Neural progenitor cell (in vitro differentiated cells): ENCODE data around the gene ACVR1C. TPM values are rescaled to one million over a fixed set of nuclear protein-coding genes. Genes with fewer than 3 reads are reported as not detected.
A peak's percentile ranks its signal among the peaks of the same experiment; 100 is the strongest.
"Not testable (repeated sequence)": the region's sequence is repeated elsewhere in the genome, so short reads cannot be mapped to it uniquely, and the experiment has no call there.

Experiments used
- DNase-seq: peaks from one replicate; pipeline ENCODE4 v3.0.0-alpha.2; 2016; ENCODE audit warnings: low spot score
- H2AFZ ChIP-seq: fragments of 200-600 bp; sonication (generic); replicated peaks from 2 replicates; pipeline ENCODE4 v1.6.1; 2016; ENCODE audit warnings: antibody characterized with exemption
- H3F3A ChIP-seq: fragments of 200-600 bp; sonication (generic); 2 replicates; pipeline ENCODE4 v1.6.1; 2016; ENCODE audit warnings: antibody characterized with exemption, low read depth
- H3K27ac ChIP-seq: fragments of 200-600 bp; sonication (generic); 2 replicates; pipeline ENCODE4 v1.5.1; 2016; ENCODE audit warnings: mild to moderate bottlenecking
- H3K27me3 ChIP-seq: fragments of 200-600 bp; sonication (generic); 2 replicates; pipeline ENCODE4 v1.6.1; 2016; ENCODE audit warnings: mild to moderate bottlenecking, moderate library complexity
- H3K36me3 ChIP-seq: fragments of 200-600 bp; sonication (generic); 2 replicates; pipeline ENCODE4 v1.5.1; 2016
- H3K4me1 ChIP-seq: fragments of 200-600 bp; sonication (generic); 2 replicates; pipeline ENCODE4 v1.6.1; 2016; ENCODE audit warnings: mixed run types
- H3K4me2 ChIP-seq: fragments of 200-600 bp; sonication (generic); 2 replicates; pipeline ENCODE4 v1.6.1; 2016
- H3K4me3 ChIP-seq: fragments of 200-600 bp; sonication (generic); 2 replicates; pipeline ENCODE4 v1.5.1; 2016
- H3K79me2 ChIP-seq: fragments of 200-600 bp; sonication (generic); 2 replicates; pipeline ENCODE4 v1.6.1; 2016; ENCODE audit warnings: low read depth
- H3K9ac ChIP-seq: fragments of 200-600 bp; sonication (generic); 2 replicates; pipeline ENCODE4 v1.6.1; 2016
- H3K9me3 ChIP-seq: fragments of 200-600 bp; sonication (generic); 2 replicates; pipeline ENCODE4 v1.5.1; 2016; ENCODE audit warnings: low read depth
- H4K20me1 ChIP-seq: fragments of 200-600 bp; sonication (generic); 2 replicates; pipeline ENCODE4 v1.6.1; 2016; ENCODE audit warnings: low read depth
- H3K27ac Mint-ChIP-seq: 3 replicates; pipeline ENCODE4 v1.8.0; 2021; ENCODE audit warnings: mixed read lengths
- H3K27me3 Mint-ChIP-seq: 2 replicates; pipeline ENCODE4 v1.8.0; 2022; ENCODE audit warnings: low read depth, mild to moderate bottlenecking, inconsistent platforms, moderate library complexity, mixed read lengths; ENCODE audit not compliant: insufficient read depth
- H3K36me3 Mint-ChIP-seq: 3 replicates; pipeline ENCODE4 v1.8.0; 2021; ENCODE audit warnings: mixed read lengths
- H3K4me1 Mint-ChIP-seq: 3 replicates; pipeline ENCODE4 v1.8.0; 2021; ENCODE audit warnings: mixed read lengths
- H3K4me3 Mint-ChIP-seq: 3 replicates; pipeline ENCODE4 v1.8.0; 2021; ENCODE audit warnings: mild to moderate bottlenecking, moderate library complexity, mixed read lengths
- H3K9me3 Mint-ChIP-seq: 3 replicates; pipeline ENCODE4 v1.8.0; 2020; ENCODE audit warnings: mixed read lengths
- EZH2 ChIP-seq: fragments of 200-600 bp; sonication (generic); IDR thresholded peaks from 2 replicates; pipeline ENCODE4 v1.6.1; 2017; ENCODE audit warnings: antibody characterized with exemption, mild to moderate bottlenecking, moderate library complexity
- EZH2phosphoT487 ChIP-seq: fragments of 200-600 bp; sonication (generic); IDR thresholded peaks from 2 replicates; pipeline ENCODE4 v1.6.1; 2017; ENCODE audit warnings: antibody characterized with exemption
- total RNA-seq: library from RNA; depleted of rRNA; stranded (reverse); fragments of >200 nt; gene quantifications from 2 replicates; pipeline ENCODE4 v1.2.3, GENCODE V29; 2015; ENCODE audit warnings: low replicate concordance
- TF ChIP-seq, protein P1 (sequence below): fragments of 200-600 bp; sonication (generic); IDR thresholded peaks from 2 replicates; pipeline ENCODE4 v1.5.1; 2017; ENCODE audit warnings: antibody characterized with exemption, mild to moderate bottlenecking

The ACVR1C gene
- total RNA-seq, 1 donor from 2014 or later, result 3.0 TPM

DNA sequence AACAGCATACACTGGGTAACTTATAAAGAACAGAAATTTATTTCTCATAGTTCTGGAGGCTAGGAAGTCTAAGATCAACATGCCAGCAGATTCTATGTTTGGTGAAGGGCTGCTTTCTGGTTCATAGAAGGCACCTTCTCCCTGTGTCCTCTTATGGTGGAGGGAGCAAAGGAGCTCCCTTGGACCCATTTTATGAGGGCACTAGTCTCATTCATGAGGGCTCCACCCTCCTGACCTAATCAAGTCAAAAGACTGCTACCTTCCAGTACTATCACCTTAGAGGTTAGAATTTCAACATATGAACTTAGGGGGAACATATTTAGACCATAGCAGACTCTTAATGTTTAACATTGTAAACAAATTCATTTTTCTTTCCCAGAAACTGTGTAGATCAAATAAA, 54.5 kb downstream of the ACVR1C start:
- TF ChIP-seq EZH2, result no peak
- no peak for TF ChIP-seq EZH2phosphoT487
- TF ChIP-seq, protein P1, sequence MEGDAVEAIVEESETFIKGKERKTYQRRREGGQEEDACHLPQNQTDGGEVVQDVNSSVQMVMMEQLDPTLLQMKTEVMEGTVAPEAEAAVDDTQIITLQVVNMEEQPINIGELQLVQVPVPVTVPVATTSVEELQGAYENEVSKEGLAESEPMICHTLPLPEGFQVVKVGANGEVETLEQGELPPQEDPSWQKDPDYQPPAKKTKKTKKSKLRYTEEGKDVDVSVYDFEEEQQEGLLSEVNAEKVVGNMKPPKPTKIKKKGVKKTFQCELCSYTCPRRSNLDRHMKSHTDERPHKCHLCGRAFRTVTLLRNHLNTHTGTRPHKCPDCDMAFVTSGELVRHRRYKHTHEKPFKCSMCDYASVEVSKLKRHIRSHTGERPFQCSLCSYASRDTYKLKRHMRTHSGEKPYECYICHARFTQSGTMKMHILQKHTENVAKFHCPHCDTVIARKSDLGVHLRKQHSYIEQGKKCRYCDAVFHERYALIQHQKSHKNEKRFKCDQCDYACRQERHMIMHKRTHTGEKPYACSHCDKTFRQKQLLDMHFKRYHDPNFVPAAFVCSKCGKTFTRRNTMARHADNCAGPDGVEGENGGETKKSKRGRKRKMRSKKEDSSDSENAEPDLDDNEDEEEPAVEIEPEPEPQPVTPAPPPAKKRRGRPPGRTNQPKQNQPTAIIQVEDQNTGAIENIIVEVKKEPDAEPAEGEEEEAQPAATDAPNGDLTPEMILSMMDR, result no peak
- no peaks in the 10 kb centered on the region for H4K20me1 ChIP-seq
- H3K27me3 ChIP-seq, result no peaks in the 10 kb centered on the region
- Mint-ChIP-seq H3K27ac (no peak overlapping the region), H3K36me3 (no peaks in the 10 kb centered on the region), H3K4me1 (no peaks in the 10 kb centered on the region), H3K27me3 (no peaks in the 10 kb centered on the region), H3K4me3 (no peak overlapping the region), H3K9me3 (no peaks in the 10 kb centered on the region)
- H3K27ac ChIP-seq, result no peak overlapping the region
- H3K4me3 ChIP-seq, result no peak overlapping the region
- no peak overlapping the region for H3K4me2 ChIP-seq
- no peaks in the 10 kb centered on the region for H3K4me1 ChIP-seq
- H3K36me3 ChIP-seq, result no peaks in the 10 kb centered on the region
- DNase-seq, result no peak
- H2AFZ ChIP-seq, result no peak overlapping the region
- H3F3A ChIP-seq, result no peaks in the 10 kb centered on the region
- H3K9me3 ChIP-seq, result no peaks in the 10 kb centered on the region
- no peaks in the 10 kb centered on the region for H3K79me2 ChIP-seq
- H3K9ac ChIP-seq, result no peak overlapping the region

DNA sequence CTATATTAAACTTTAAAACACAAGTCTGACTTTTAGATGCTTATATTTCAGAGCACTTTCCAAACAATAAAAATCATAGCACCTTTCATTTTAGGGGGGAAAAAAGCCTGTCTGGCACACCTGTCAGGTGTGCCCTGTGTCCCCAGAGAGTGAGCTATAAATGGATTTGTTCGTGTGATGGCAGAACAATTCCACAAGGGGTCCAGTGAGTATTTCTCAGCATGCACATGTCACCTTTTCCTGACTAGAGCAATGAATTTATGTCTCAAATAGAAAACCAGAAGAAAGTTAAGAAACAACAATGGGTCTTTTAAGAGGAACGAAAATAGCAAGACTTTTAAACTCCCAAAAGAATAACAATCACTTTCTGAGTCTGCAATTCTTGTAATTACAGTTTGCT, 55.9 kb downstream of the ACVR1C start:
- Mint-ChIP-seq H3K36me3 (no peaks in the 10 kb centered on the region), H3K27me3 (no peaks in the 10 kb centered on the region), H3K9me3 (no peaks in the 10 kb centered on the region), H3K4me3 (no peak overlapping the region), H3K4me1 (no peaks in the 10 kb centered on the region), H3K27ac (no peak overlapping the region)
- H3K27me3 ChIP-seq, result no peaks in the 10 kb centered on the region
- H3K27ac ChIP-seq, result no peak overlapping the region
- DNase-seq, result no peak
- H3K9me3 ChIP-seq, result no peaks in the 10 kb centered on the region
- no peaks in the 10 kb centered on the region for H3F3A ChIP-seq
- TF ChIP-seq EZH2phosphoT487 (no peak), EZH2 (no peak)
- TF ChIP-seq, protein P1, result peak; percentile 47
- H3K4me2 ChIP-seq, result no peak overlapping the region
- no peak overlapping the region for H3K4me3 ChIP-seq
- H4K20me1 ChIP-seq, result no peaks in the 10 kb centered on the region
- no peaks in the 10 kb centered on the region for H3K36me3 ChIP-seq
- no peak overlapping the region for H2AFZ ChIP-seq
- H3K4me1 ChIP-seq, result no peaks in the 10 kb centered on the region
- no peaks in the 10 kb centered on the region for H3K79me2 ChIP-seq
- no peak overlapping the region for H3K9ac ChIP-seq

DNA sequence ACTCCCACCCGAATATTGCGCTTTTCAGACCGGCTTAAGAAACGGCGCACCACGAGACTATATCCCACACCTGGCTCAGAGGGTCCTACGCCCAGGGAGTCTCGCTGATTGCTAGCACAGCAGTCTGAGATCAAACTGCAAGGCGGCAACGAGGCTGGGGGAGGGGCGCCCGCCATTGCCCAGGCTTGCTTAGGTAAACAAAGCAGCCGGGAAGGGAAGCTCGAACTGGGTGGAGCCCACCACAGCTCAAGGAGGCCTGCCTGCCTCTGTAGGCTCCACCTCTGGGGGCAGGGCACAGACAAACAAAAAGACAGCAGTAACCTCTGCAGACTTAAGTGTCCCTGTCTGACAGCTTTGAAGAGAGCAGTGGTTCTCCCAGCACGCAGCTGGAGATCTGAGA, 62.0 kb downstream of the ACVR1C start:
- H3K4me2 ChIP-seq, H3K4me1 ChIP-seq, H3K27ac Mint-ChIP-seq, H3K4me3 Mint-ChIP-seq, H2AFZ ChIP-seq, H3K36me3 Mint-ChIP-seq, DNase-seq, H3K4me1 Mint-ChIP-seq, H3K4me3 ChIP-seq, H3K36me3 ChIP-seq, H3K9me3 ChIP-seq, H3F3A ChIP-seq, H3K27me3 Mint-ChIP-seq, H3K27me3 ChIP-seq, H4K20me1 ChIP-seq, H3K79me2 ChIP-seq, H3K27ac ChIP-seq, H3K9me3 Mint-ChIP-seq, H3K9ac ChIP-seq: not testable (repeated sequence)

DNA sequence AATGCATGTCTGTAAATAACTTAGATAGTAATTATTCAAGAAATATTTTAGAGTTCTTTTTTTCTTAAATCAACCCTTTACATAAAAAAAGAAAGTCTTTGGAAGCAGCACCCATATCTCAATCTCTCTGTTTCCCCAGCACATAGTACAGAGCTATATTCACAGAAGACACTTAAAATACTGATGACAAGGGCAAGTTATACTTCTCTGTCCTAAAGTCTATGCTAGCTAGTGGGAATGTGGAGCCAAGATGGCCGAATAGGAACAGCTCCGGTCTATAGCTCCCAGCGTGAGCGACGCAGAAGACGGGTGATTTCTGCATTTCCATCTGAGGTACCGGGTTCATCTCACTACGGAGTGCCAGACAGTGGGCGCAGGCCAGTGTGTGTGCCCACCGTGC, 62.6 kb downstream of the ACVR1C start:
- H3K9me3 ChIP-seq, H3K4me1 ChIP-seq, H3F3A ChIP-seq, H3K27ac Mint-ChIP-seq, H3K4me3 Mint-ChIP-seq, H2AFZ ChIP-seq, H3K79me2 ChIP-seq, H3K27ac ChIP-seq, H4K20me1 ChIP-seq, H3K4me2 ChIP-seq, H3K9ac ChIP-seq, DNase-seq, H3K27me3 Mint-ChIP-seq, H3K36me3 Mint-ChIP-seq, H3K4me3 ChIP-seq, H3K9me3 Mint-ChIP-seq, H3K36me3 ChIP-seq, H3K27me3 ChIP-seq, H3K4me1 Mint-ChIP-seq: not testable (repeated sequence)
